ENCODE data around the gene ULBP1.

DNA sequence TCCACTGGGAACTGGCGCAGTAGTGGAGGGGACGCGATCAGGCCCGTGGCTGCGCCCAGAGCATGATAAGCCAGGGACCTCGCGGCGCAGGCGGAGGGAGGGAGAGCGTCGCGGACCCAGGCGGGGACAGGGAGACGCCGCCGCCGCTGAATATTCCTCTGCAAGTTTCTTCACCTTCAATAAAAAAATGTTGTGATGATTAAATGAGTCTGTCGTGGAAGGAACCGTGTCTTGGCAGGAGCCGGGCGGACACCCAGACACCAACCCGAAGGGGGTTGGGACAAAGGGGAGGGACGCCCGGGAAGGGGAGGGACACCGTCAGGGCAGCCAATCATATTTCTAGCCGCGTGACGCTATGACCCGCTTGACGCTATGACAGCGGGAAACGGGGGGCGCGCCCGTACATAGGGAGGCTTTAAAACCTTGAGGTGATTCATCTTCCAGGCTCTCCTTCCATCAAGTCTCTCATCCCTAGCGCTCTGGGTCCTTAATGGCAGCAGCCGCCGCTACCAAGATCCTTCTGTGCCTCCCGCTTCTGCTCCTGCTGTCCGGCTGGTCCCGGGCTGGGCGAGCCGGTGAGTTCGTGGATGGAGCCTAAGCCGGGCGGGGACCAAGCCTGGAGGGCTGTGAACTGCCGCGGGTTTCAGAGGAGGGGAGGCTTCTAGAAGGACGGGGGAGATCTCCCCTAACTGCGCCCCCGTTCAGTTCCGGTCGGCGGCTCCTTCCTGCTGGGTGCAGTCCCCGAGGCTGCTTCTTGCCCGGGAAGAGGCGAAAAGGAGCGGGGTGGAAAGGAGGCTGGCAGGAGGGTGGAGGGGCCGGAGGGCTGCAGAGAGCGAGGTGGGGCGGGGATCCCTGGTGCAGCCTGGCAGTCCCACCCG is 21.9 kb upstream of the ULBP1 start, which contains the start of gene ULBP2:
- no peak for TF ChIP-seq CTCF (IDR thresholded peaks at IDR 0.05)
- TF ChIP-seq POLR2A (IDR thresholded peaks at IDR 0.05) = no peak
